Panc1 (cell line): ENCODE measurements around the gene KCNRG. TPM values are rescaled to one million over a fixed set of nuclear protein-coding genes. Genes with fewer than 3 reads are reported as not detected.

Source experiments
- ATAC-seq: fragments of 200-7000 bp; cut with Tn5 transposase; 2 replicates; pipeline ENCODE4 v1.9.1; 2020; ENCODE audit warnings: mild to moderate bottlenecking, moderate library complexity
- Bru-seq: library from RNA; stranded (reverse); fragments of 400-500 nt; gene quantifications from one replicate; lab custom pipeline; 2021; lab: Mats Ljungman, UMichigan
- BruChase-seq, 2 experiments: library from RNA; stranded (reverse); fragments of 400-500 nt; gene quantifications; one replicate each; lab custom pipeline; 2021; lab: Mats Ljungman, UMichigan
- BruUV-seq: library from RNA; stranded (reverse); fragments of 400-500 nt; replicated peaks from 2 replicates; lab custom pipeline; 2021; lab: Mats Ljungman, UMichigan
- CTCF ChIA-PET: fragments of 300-600 bp; sonication (Branson Sonifier 250); formaldehyde crosslinking; loops from one replicate; lab custom pipeline; 2022; ENCODE audit warnings: antibody characterized with exemption; lab: Charles Lee
- POLR2A ChIA-PET: fragments of 300-600 bp; sonication (Branson Sonifier 250); formaldehyde crosslinking; loops from one replicate; lab custom pipeline; 2022; ENCODE audit warnings: antibody characterized with exemption; lab: Charles Lee
- DNase-seq: peaks from one replicate; pipeline ENCODE4 v3.0.0-alpha.2; 2010; ENCODE audit warnings: low read depth, low spot score
- H3K27ac ChIP-seq: 2 replicates; pipeline ENCODE4 v1.5.1; 2011; ENCODE audit warnings: mild to moderate bottlenecking, low read length, inconsistent platforms
- H3K27me3 ChIP-seq: fragments of 200-500 bp; sonication (Bioruptor generic); 2 replicates; pipeline ENCODE4 v1.6.0; 2014; ENCODE audit warnings: low read length, inconsistent platforms; ENCODE audit not compliant: control insufficient read depth, insufficient read depth
- H3K36me3 ChIP-seq: fragments of 200-500 bp; sonication (Bioruptor generic); 2 replicates; pipeline ENCODE4 v1.5.1; 2014; ENCODE audit warnings: inconsistent platforms, mild to moderate bottlenecking, low read length, moderate library complexity; ENCODE audit not compliant: control insufficient read depth, insufficient read depth
- H3K4me1 ChIP-seq: 2 replicates; pipeline ENCODE4 v1.5.1; 2011; ENCODE audit warnings: inconsistent platforms, mild to moderate bottlenecking, low read length, moderate library complexity; ENCODE audit not compliant: control insufficient read depth, insufficient read depth
- H3K4me3 ChIP-seq, 2 experiments: 2 replicates each; pipeline ENCODE4 v1.5.1; 2011 to 2012; ENCODE audit warnings: low read depth in 2 of 2, low read length in 2 of 2, mild to moderate bottlenecking in 2 of 2, inconsistent platforms in 1 of 2, moderate library complexity in 1 of 2
- H3K9me3 ChIP-seq: fragments of 200-500 bp; sonication (Bioruptor generic); 2 replicates; pipeline ENCODE4 v1.5.1; 2014; ENCODE audit warnings: low read depth, mild to moderate bottlenecking, inconsistent platforms, low read length, moderate library complexity; ENCODE audit not compliant: control insufficient read depth, insufficient read depth
- POLR2AphosphoS5 ChIP-seq: IDR thresholded peaks from 2 replicates; pipeline ENCODE4 v1.6.1; 2012; ENCODE audit warnings: mild to moderate bottlenecking, low read depth, low read length, moderate library complexity
- SIN3A ChIP-seq: IDR thresholded peaks from 2 replicates; pipeline ENCODE4 v1.6.1; 2012; ENCODE audit warnings: low read depth, mild to moderate bottlenecking, low read length, moderate library complexity, borderline replicate concordance; ENCODE audit not compliant: insufficient read depth
- TCF7L2 ChIP-seq: IDR thresholded peaks from 2 replicates; pipeline ENCODE4 v1.6.1; 2011; ENCODE audit warnings: mild to moderate bottlenecking, low read depth, low read length, inconsistent platforms
- in situ Hi-C: cut with HindIII; loops from 2 replicates; pipeline ENCODE4 v1.10.0; 2016; ENCODE audit warnings: low sequenced_read_pairs, low pct_unique_long_range_greater_than_20kb
- intact Hi-C: fragments of 100-400 bp; cut with micrococcal nuclease; formaldehyde crosslinking; loops from one replicate; pipeline ENCODE4 v1.10.0; 2022; ENCODE audit not compliant: unreplicated experiment
- long read RNA-seq: library from polyadenylated mRNA; unstranded; transcript quantifications from one replicate; pipeline ENCODE4 v2.0.0, GENCODE V29; 2021; ENCODE audit not compliant: unreplicated experiment
- polyA plus RNA-seq: library from polyadenylated mRNA; unstranded; fragments of >200 nt; gene quantifications from one replicate; pipeline ENCODE4 v1.2.1, GENCODE V29; 2012; ENCODE audit warnings: missing spikeins; ENCODE audit not compliant: insufficient read length
- total RNA-seq: library from RNA; stranded (reverse); gene quantifications from one replicate; pipeline ENCODE4 v1.2.1, GENCODE V29; 2021; ENCODE audit not compliant: unreplicated experiment
- TF ChIP-seq, protein P1 (sequence below), 2 experiments: IDR thresholded peaks; 2 replicates each; pipeline ENCODE4 v1.6.1; 2011 to 2012; ENCODE audit warnings: low read depth in 2 of 2, control low read depth in 1 of 2, low read length in 1 of 2, mild to moderate bottlenecking in 1 of 2, moderate library complexity in 1 of 2; ENCODE audit not compliant: insufficient read depth in 1 of 2
- TF ChIP-seq, protein P2 (sequence below): fragments of 450-650 bp; IDR thresholded peaks from 2 replicates; pipeline ENCODE4 v1.5.1; 2017; ENCODE audit warnings: mild to moderate bottlenecking

The KCNRG gene, protein sequence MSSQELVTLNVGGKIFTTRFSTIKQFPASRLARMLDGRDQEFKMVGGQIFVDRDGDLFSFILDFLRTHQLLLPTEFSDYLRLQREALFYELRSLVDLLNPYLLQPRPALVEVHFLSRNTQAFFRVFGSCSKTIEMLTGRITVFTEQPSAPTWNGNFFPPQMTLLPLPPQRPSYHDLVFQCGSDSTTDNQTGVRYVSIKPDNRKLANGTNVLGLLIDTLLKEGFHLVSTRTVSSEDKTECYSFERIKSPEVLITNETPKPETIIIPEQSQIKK
- total RNA-seq (0.31 TPM), Bru-seq, nascent RNA (percentile 60 among the genes with signal in this experiment), BruChase-seq, experiment 1, labeled RNA remaining after a 2-hour chase (percentile 56 among the genes with signal in this experiment), BruChase-seq, experiment 2, labeled RNA remaining after a 6-hour chase (percentile 54 among the genes with signal in this experiment)
- 0.38 TPM for polyA plus RNA-seq
- long read RNA-seq, partial matches to known transcripts, result 0 of 2 reads
- long read RNA-seq, other reads (novel, unspliced or antisense), result 2 of 2 reads

DNA sequence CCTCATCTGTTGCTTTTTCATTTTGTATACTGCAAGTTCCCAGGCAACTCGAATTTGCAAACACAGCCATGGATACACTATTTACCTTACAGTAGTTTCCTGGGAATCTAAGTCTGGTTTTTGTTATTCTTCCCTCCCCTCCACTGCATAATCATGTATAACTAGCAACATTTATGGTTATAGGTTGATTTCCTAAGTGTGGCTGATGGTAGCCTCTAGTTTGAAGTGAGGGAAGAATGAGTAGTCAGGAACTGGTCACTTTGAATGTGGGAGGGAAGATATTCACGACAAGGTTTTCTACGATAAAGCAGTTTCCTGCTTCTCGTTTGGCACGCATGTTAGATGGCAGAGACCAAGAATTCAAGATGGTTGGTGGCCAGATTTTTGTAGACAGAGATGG is at the start of gene KCNRG:
Gene KCNRG, plus strand, starts transcription at position 187 of the 400 bp plus-strand sequence. Its CDS starts 50 bp downstream, at position 237.
- ATAC-seq (no peak), DNase-seq (no peak)
- BruUV-seq, result no TSS peak
- in situ Hi-C loops, result no loop called here
- ChIA-PET CTCF (interaction anchor here (0.6 kb wide), 2 partner anchors 11 to 498 kb away, joined by 3 to 5 read pairs; no protein-coding TSS in a partner anchor), POLR2A (no interaction called here)
- Histone ChIP-seq H3K27me3 (no peaks in the 10 kb centered on the region), H3K9me3 (no peaks in the 10 kb centered on the region), H3K27ac (no peak within 1 kb of the TSS), H3K4me3 (no peak within 1 kb of the TSS), H3K4me1 (peaks cover 9% of the 10 kb centered on the region), H3K36me3 (no peaks in the 10 kb centered on the region; the same call in 1 of the 2 replicates)
- TF ChIP-seq TCF7L2 (no peak), SIN3A (no peak), POLR2AphosphoS5 (no peak)
- TF ChIP-seq, protein P1, sequence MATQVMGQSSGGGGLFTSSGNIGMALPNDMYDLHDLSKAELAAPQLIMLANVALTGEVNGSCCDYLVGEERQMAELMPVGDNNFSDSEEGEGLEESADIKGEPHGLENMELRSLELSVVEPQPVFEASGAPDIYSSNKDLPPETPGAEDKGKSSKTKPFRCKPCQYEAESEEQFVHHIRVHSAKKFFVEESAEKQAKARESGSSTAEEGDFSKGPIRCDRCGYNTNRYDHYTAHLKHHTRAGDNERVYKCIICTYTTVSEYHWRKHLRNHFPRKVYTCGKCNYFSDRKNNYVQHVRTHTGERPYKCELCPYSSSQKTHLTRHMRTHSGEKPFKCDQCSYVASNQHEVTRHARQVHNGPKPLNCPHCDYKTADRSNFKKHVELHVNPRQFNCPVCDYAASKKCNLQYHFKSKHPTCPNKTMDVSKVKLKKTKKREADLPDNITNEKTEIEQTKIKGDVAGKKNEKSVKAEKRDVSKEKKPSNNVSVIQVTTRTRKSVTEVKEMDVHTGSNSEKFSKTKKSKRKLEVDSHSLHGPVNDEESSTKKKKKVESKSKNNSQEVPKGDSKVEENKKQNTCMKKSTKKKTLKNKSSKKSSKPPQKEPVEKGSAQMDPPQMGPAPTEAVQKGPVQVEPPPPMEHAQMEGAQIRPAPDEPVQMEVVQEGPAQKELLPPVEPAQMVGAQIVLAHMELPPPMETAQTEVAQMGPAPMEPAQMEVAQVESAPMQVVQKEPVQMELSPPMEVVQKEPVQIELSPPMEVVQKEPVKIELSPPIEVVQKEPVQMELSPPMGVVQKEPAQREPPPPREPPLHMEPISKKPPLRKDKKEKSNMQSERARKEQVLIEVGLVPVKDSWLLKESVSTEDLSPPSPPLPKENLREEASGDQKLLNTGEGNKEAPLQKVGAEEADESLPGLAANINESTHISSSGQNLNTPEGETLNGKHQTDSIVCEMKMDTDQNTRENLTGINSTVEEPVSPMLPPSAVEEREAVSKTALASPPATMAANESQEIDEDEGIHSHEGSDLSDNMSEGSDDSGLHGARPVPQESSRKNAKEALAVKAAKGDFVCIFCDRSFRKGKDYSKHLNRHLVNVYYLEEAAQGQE (IDR thresholded peaks at IDR 0.05; ENCODE audit: insufficient read depth in 1 of 2, low read depth in 2 of 2, low read length in 1 of 2), result no peak
- TF ChIP-seq, protein P2, sequence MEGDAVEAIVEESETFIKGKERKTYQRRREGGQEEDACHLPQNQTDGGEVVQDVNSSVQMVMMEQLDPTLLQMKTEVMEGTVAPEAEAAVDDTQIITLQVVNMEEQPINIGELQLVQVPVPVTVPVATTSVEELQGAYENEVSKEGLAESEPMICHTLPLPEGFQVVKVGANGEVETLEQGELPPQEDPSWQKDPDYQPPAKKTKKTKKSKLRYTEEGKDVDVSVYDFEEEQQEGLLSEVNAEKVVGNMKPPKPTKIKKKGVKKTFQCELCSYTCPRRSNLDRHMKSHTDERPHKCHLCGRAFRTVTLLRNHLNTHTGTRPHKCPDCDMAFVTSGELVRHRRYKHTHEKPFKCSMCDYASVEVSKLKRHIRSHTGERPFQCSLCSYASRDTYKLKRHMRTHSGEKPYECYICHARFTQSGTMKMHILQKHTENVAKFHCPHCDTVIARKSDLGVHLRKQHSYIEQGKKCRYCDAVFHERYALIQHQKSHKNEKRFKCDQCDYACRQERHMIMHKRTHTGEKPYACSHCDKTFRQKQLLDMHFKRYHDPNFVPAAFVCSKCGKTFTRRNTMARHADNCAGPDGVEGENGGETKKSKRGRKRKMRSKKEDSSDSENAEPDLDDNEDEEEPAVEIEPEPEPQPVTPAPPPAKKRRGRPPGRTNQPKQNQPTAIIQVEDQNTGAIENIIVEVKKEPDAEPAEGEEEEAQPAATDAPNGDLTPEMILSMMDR, result no peak
- intact Hi-C loops, result no loop called here

DNA sequence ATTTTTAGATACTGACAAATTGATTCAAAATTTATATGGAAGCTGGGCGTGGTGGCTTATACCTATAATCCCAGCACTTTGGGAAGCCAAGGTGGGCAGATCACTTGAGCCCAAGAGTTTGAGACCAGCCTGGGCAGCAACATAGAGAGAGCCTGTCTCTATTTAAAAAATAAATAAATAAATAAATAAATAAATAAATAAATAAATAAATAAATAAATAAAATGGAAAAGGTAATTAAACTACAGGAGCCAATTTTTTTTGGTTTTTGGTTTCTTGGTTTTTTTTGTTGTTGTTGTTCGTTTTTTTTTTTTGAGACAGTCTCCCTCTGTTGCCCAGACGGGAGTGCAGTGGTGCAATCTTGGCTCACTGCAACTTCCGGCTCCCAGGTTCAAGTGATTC is 47.8 kb upstream of the KCNRG start:
- no TSS peak for BruUV-seq
- H3K27me3 ChIP-seq, result no peaks in the 10 kb centered on the region
- ATAC-seq (no peak), DNase-seq (no peak)
- H3K27ac ChIP-seq, result no peak overlapping the region
- ChIA-PET POLR2A (interaction anchor here (0.7 kb wide), 1 partner anchor 23 kb away, joined by 3 read pairs; no protein-coding TSS in a partner anchor), CTCF (no interaction called here)
- H3K4me1 ChIP-seq, result no peaks in the 10 kb centered on the region
- in situ Hi-C loops, result no loop called here
- intact Hi-C loops, result no loop called here
- no peaks in the 10 kb centered on the region for H3K36me3 ChIP-seq
- no peak for TF ChIP-seq TCF7L2
- no peaks in the 10 kb centered on the region for H3K9me3 ChIP-seq
- no peak overlapping the region for H3K4me3 ChIP-seq
